Raji (cell line): ENCODE results near the gene OR52N5.

Experiments used
- POLR2A ChIP-seq: IDR thresholded peaks from 2 replicates; pipeline ENCODE4 v1.6.1; 2011; ENCODE audit warnings: low read depth, low read length, control low read depth; ENCODE audit not compliant: insufficient read depth

The OR52N5 gene

DNA sequence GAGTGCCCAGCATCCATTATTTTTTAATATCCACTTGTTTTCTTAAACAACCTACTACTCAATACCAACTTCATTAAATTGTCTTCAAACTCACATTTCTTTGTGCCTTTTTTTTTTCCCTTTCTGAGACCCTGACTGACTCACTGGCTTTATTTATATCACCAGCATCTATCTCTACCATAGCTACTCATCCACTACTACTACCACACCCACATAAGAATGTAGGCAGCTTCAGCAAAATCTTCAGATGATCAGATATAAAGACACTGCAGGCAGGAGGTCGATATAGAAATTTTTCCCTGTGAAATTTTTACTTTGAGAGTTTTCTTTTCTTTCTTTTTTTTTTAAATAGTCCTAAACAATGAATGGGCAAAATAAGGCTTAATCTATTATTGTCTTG is 44.7 kb downstream of the OR52N5 start:
- TF ChIP-seq POLR2A, result no peak

GRCh38 chr11:5737670-5738392 is 45.3 kb downstream of the OR52N5 start:
- TF ChIP-seq POLR2A, result no peak

DNA sequence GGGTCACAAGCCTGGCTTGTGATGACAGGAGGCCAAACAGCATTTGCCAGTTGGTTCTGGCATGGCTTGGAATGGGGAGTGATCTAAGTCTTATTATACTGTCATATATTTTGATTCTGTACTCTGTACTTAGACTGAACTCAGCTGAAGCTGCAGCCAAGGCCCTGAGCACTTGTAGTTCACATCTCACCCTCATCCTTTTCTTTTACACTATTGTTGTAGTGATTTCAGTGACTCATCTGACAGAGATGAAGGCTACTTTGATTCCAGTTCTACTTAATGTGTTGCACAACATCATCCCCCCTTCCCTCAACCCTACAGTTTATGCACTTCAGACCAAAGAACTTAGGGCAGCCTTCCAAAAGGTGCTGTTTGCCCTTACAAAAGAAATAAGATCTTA is 46.1 kb downstream of the OR52N5 start:
- no peak for TF ChIP-seq POLR2A

GRCh38 chr11:5736396-5736795 is 46.8 kb downstream of the OR52N5 start, which contains the start of gene OR56B1:
Gene OR56B1 (plus strand): TSS chr11:5736448. CDS start chr11:5736517, 69 bp downstream.
- no peak for TF ChIP-seq POLR2A

DNA sequence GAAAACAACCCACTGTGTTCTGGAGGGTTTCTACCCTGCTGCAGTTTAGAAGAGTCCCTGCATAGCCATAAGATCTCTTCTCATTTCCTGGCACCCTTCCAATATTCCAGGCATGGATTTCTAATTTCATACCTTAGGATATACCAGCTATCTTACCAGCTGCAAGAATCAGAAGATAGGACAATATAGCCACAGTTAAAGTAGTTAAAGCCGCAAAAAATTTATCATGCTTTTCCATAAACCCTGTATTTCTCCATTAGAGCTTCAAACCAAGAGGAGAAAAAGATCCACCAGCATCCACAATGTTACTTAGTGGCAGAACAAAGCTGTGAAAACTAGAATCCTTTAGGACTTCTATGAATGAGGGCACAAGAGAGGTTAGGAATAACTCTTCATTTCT is 55.5 kb downstream of the OR52N5 start:
- TF ChIP-seq POLR2A, result no peak

DNA sequence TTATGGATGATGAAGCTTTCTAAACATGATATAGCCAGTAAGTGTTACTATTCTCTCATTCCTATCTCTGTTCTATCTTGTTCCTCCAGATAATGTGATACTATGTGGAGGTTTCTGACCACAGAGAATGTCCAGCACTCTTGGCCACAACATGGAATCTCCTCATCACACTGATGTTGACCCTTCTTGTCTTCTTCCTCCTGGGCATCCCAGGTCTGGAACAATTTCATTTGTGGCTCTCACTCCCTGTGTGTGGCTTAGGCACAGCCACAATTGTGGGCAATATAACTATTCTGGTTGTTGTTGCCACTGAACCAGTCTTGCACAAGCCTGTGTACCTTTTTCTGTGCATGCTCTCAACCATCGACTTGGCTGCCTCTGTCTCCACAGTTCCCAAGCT is 56.8 kb downstream of the OR52N5 start:
- no peak for TF ChIP-seq POLR2A
